HG03442 (cell line): ENCODE measurements around the gene TSPAN2.
A peak's percentile ranks its signal among the peaks of the same experiment; 100 is the strongest.

Source experiments
- ATAC-seq: cut with Tn5 transposase; IDR thresholded peaks from one replicate; pipeline ENCODE4 v1.9.1; 2021; ENCODE audit warnings: mild to moderate bottlenecking, moderate library complexity; ENCODE audit not compliant: unreplicated experiment

TSPAN2 gene

DNA sequence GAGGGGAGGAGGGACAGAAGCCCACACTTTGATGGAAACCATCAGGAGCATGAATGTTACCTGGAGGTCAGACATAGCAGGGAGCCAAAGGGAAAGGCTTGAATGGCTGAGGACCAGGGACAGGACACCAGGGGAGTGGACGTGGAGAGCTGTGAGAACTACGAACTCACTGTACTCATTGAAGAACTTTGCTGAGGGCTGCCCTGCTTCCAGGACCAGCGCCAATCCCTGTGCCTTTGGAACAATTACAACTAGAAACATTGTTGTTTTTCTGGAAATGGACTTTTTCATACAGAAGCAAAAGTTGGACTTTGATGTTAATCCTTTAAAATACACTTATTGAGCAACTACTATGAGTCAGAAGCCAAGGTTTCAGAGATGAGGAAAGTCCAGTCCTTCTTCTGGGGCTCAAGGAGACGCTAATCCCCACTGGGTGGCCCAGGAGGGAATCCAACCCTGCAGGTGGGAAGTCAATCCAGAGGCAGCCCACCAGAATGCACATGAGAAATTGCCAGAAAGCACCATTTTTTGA, 12.9 kb downstream of the TSPAN2 start:
- no peak for ATAC-seq

GRCh38 chr1:115074839-115075534, 14.3 kb downstream of the TSPAN2 start:
- no peak for ATAC-seq

- no peak for ATAC-seq
Measured at GRCh38 chr1:115073298-115074087, 15.8 kb downstream of the TSPAN2 start.

- no peak for ATAC-seq
Measured at GRCh38 chr1:115071012-115071664, 18.2 kb downstream of the TSPAN2 start.

DNA sequence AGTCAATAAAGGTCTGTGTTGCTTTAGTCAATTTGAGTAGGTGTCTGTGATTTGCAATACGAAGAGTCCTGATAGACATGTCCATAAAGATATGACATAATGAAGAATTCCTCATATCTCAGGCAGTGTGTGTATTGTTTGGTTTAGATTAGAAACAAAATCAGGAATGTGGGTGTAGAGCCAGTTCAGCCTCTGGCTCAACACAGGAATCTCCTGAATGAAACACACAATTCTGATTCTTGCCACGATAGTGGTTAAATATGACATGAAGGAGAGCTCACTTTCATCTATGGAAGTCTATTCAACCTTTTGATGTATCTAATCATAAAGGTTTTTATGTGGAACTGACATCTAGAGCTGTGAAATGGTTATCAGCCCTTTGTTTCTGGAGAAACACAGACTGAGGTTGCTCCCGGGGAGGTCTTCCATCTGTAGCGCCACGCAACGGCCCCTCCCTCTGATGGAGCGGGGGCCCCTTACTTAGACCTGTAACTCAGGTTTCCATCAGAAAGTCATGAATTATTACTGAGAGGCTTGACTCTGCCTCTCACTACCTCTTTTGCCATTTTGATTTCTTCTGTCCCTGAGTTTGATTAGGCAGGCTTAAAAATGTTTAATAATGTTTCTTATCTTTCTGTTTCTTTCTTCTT, 19.5 kb downstream of the TSPAN2 start:
- ATAC-seq = no peak

DNA sequence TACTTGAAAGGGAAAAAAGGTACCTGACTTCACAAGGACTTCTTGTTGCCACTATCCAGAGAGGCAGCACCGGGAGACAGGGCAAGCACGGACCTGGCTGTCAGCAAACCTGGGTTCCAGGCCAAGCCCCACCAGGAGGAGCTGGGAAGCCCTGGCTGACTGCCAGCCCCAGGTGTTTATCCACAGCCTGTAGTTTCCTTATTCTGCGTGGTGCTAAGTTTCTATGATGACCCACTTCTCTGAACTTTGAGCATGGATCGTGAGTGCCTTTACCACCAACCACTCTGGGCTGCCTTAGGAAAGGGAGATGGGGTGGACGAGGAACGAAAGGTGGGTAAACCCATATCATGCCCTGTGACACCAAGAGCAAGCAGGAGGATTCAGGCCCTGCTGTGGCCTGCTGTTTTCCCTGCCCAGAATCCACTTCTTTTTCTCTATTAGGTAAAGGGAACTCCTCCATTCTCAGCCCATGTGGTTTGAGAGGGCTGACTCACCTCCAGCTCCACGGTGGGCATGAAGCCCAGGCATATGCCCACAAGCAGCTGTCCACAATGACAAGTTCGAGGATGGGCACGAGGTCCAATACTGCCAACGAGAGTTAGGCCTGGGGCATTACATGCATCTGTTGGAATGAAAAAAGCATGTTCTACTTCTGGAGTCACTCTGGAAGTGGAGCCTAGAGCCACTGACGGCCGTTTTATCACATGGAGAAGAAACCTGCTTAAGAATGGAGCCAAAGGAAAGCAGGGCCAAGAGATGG, 20.3 kb downstream of the TSPAN2 start:
- ATAC-seq = no peak

DNA sequence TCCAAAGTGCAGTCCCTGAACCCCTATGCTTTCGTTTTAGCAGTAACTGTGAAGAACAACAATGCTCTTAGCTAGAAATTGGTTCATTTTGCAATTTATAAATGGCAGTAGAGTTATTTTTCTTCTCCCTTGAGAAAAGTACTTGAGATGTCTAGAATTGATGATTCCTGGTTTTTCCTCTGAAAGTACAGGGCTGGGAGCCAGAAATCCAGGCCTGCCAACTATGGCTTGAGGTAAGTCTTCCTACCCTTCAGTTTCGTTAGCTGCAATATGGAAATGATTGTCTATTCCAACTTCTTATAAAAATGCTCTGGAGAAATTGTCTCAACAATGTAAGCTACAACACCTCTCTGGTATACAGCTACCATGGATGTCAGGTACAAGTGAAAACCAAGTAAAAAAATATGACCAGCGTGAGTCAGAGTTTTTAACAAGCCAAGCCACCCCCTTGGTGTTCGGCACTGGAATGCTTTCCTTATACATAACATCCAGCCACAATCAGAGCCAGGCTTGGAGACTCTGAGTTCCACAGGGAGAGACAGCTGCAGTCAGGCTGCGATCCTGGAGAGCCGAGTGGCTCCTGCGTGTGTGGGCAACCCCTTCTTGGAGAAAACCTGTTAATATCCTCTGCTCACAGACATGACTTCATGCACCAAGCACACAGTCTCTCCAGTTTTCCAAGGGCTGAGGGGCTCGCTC, 22.0 kb downstream of the TSPAN2 start:
- ATAC-seq = no peak

- no peak for ATAC-seq
Measured at GRCh38 chr1:115065021-115065420, 24.3 kb downstream of the TSPAN2 start.

GRCh38 chr1:115064461-115064860, 24.8 kb downstream of the TSPAN2 start:
- ATAC-seq = no peak

GRCh38 chr1:115063228-115063901, 25.9 kb downstream of the TSPAN2 start:
- ATAC-seq = peak; percentile 42

DNA sequence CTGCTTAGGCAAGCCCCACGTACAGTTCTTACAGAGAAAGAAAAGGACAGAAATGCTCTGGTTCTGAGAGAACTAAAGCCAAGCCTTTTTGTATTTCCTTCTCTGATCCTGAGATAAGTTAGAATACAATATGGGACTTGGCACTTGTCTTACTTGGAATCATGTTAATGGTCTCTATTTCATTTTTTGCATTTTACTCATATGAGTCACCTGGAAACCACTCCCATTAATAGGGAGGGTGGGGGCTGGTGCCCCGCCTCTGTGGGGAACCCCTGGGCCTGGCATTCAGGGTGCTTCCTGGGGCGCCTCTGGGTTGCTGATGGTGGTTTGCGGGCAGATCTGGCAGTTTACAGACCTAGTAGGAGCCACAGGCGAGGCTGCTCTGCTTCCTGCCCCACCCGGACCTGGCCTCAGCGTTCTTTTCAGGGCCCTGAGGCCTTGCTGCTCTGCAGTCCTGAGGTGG, 26.7 kb downstream of the TSPAN2 start:
- peak; percentile 84 for ATAC-seq

DNA sequence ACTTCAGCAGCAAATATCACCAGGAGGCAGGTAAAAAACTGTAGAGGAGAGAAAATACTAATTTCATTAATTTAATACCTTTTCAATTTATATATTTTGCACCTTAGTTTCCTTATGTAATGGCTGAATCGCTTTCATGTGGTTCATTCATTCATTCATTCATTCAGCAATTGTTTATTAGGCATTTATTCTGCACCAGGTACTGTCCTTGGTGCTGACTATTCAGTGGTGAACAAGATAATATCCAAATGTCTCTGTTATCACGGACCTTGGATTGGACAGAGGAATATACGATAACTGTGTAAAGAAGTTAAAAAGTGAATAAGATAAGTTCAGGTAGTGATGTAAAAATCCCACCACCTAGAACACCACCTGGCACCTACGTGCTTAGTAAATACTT, 28.8 kb downstream of the TSPAN2 start:
- no peak for ATAC-seq

GRCh38 chr1:115059316-115059715, 30.0 kb downstream of the TSPAN2 start:
- ATAC-seq = no peak

DNA sequence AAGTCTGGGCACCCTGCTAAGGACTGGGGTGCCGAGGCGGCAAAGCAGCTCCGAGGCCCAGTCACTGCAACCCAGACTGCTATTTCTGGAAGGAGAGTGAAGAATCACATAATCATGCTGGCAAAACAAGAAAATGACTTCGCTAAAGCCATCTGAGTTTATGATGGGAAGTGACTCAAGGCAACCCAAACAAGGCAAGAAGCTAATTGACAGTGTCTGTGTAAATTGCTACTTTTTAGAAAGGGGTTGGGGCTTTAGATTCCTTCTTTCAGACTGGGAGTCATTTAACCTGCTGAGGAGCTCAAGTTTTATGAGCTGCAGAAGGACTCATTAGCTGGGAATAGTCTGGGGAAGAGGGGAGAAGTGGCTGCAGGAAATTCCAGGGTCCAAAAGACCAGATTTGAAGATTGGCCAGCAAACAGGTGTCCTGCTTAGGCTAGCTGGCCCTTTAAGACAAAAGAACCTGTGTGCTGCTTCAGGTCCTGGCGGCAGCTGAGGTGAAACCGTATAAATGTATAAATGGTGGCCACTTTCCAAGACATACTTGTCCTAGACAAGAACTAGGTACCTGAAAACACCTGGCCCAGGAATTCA, 31.5 kb downstream of the TSPAN2 start:
- ATAC-seq = no peak

DNA sequence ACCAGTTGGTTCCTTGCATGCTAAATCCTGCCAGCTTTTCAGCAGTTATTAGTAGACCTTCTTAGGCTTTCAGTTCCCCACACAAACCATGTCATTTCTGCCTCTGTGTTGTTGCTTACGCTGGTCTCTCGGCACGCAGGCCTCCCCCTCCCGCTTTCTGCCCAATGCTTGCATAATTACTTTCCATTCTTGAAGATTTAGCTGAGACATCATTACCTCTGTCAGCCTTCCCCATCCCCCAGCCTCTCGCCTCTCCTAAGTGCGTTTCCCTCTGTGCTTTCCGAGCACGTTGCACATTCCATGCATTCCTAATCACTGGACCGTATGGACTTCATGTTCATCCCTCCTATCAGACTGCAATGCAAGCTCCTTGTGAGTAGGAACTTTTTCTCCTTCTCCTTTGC, 32.9 kb downstream of the TSPAN2 start:
- ATAC-seq = no peak

GRCh38 chr1:115052454-115053083, 36.7 kb downstream of the TSPAN2 start:
- ATAC-seq = peak; percentile 95

GRCh38 chr1:115051850-115052249, 37.5 kb downstream of the TSPAN2 start:
- no peak for ATAC-seq

DNA sequence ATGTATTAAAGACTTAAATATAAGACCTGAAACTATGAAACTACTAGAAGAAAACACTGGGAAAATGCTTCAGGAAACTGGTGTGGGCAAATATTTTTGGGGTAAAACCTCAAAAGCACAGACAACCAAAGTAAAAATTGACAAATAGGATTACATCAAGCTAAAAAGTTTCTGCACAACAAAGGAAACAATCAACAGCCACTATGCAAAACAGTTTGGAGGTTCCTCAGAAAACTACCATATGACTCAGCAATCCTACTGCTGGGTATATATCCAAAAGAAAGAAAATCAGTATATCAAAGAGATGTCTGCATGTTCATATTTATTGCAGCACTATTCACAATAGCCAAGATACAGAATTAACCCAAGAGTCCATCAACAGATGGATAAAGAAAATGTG, 42.6 kb downstream of the TSPAN2 start:
- ATAC-seq = no peak
